Fibroblast of skin of left biceps (primary cell): ENCODE measurements around the gene VEGFB.

Source experiments
- DNase-seq, 2 experiments: peaks; one replicate each; pipeline ENCODE4 v3.0.0-alpha.2; 2013; ENCODE audit warnings: low read depth in 2 of 2

VEGFB gene

GRCh38 chr11:64210301-64211020, 23.9 kb upstream of the VEGFB start:
- no peak for DNase-seq

GRCh38 chr11:64211181-64211872, 23.1 kb upstream of the VEGFB start:
- DNase-seq, result no peak

GRCh38 chr11:64216879-64217278, 17.5 kb upstream of the VEGFB start:
- DNase-seq, result no peak

- DNase-seq, result no peak
These were observed 15.6 kb upstream of the VEGFB start for GRCh38 chr11:64218628-64219353.

- no peak for DNase-seq
These were observed 15.1 kb upstream of the VEGFB start for GRCh38 chr11:64219354-64219684.

GRCh38 chr11:64219755-64220154, 14.6 kb upstream of the VEGFB start:
- DNase-seq, result no peak

GRCh38 chr11:64220271-64220670, 14.1 kb upstream of the VEGFB start:
- DNase-seq, result no peak

- DNase-seq, result no peak
These were observed 13.6 kb upstream of the VEGFB start for GRCh38 chr11:64220798-64221197.

GRCh38 chr11:64222651-64223000, 11.8 kb upstream of the VEGFB start:
- no peak for DNase-seq

GRCh38 chr11:64223001-64223651, 11.3 kb upstream of the VEGFB start:
- DNase-seq, result no peak

GRCh38 chr11:64224151-64224890, 10.1 kb upstream of the VEGFB start:
- DNase-seq, result no peak

- no peak for DNase-seq
These were observed 9.3 kb upstream of the VEGFB start for GRCh38 chr11:64224891-64225607.

- DNase-seq, result peak in 1 of 2 experiments; percentile 54
These were observed 8.5 kb upstream of the VEGFB start, which contains the start of the genes NUDT22 and TRPT1 for GRCh38 chr11:64225608-64226506. TSS of gene NUDT22 (plus strand) at chr11:64226274. CDS start at chr11:64226653, 379 bp downstream. TSS of gene TRPT1 (minus strand) at chr11:64226186. CDS start at chr11:64225860, 326 bp downstream.

GRCh38 chr11:64226507-64227051, 7.8 kb upstream of the VEGFB start:
- no peak for DNase-seq

- no peak for DNase-seq
These were observed 6.9 kb upstream of the VEGFB start for GRCh38 chr11:64227405-64227956.

- DNase-seq, result no peak
These were observed 5.2 kb upstream of the VEGFB start for GRCh38 chr11:64229090-64229743.

GRCh38 chr11:64229744-64230170, 4.6 kb upstream of the VEGFB start:
- DNase-seq, result no peak

- DNase-seq, result peak in 1 of 2 experiments; percentile 51
These were observed 4.0 kb upstream of the VEGFB start, which contains the start of gene DNAJC4 for GRCh38 chr11:64230171-64230984. TSS of gene DNAJC4 (plus strand) at chr11:64230548. CDS start at chr11:64230855, 307 bp downstream.
